Stomach (tissue), 4 donors: ENCODE measurements around the gene COMMD1.

Source experiments
- POLR2A ChIP-seq, 4 donors: fragments of 450-650 bp; IDR thresholded peaks; one replicate each; pipeline ENCODE4 v1.6.1; 2016; ENCODE audit warnings: antibody characterized with exemption in 4 of 4, control low read depth in 2 of 4, mild to moderate bottlenecking in 1 of 4, moderate library complexity in 1 of 4
- TF ChIP-seq, protein P1 (sequence below), 7 experiments: fragments of 450-650 bp in 4 of 7; fragments of 200-600 bp in 3 of 7; sonication (generic) in 3 of 7; IDR thresholded peaks; one replicate each; pipeline ENCODE4 v1.5.1; 2016 to 2019; ENCODE audit warnings: antibody characterized with exemption in 7 of 7, control low read depth in 2 of 7, mild to moderate bottlenecking in 1 of 7

DNA sequence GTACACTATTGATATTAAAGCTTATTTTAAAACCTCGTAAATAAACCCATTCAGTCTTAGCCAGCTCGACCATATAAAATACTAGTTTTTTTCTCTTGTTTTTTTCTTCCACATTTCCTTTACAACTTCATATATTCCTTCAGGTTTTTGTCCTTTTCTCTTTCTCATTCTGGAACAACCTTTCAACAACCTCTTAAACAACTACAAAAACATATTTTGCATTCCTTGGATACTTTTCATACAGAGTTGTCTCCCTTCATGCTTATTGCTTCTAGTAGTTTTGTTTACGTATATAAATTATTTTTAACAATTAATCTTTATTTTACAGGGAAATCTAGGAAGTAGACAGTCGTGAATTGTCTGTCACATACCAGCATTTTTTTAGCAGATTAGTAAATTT is 41.2 kb downstream of the COMMD1 start:
- TF ChIP-seq POLR2A (IDR thresholded peaks at IDR 0.05), result no peak
- TF ChIP-seq, protein P1, sequence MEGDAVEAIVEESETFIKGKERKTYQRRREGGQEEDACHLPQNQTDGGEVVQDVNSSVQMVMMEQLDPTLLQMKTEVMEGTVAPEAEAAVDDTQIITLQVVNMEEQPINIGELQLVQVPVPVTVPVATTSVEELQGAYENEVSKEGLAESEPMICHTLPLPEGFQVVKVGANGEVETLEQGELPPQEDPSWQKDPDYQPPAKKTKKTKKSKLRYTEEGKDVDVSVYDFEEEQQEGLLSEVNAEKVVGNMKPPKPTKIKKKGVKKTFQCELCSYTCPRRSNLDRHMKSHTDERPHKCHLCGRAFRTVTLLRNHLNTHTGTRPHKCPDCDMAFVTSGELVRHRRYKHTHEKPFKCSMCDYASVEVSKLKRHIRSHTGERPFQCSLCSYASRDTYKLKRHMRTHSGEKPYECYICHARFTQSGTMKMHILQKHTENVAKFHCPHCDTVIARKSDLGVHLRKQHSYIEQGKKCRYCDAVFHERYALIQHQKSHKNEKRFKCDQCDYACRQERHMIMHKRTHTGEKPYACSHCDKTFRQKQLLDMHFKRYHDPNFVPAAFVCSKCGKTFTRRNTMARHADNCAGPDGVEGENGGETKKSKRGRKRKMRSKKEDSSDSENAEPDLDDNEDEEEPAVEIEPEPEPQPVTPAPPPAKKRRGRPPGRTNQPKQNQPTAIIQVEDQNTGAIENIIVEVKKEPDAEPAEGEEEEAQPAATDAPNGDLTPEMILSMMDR (IDR thresholded peaks at IDR 0.05), result no peak
